GM19043 (cell line): Measurements from ENCODE around the gene EIF4E2.
"Not testable (repeated sequence)": the region's sequence is repeated elsewhere in the genome, so short reads cannot be mapped to it uniquely, and the experiment has no call there.

Experiments
- ATAC-seq: cut with Tn5 transposase; IDR thresholded peaks from one replicate; pipeline ENCODE4 v1.9.1; 2021; ENCODE audit warnings: low read depth; ENCODE audit not compliant: unreplicated experiment

The EIF4E2 gene

GRCh38 chr2:232556426-232556825 lies 5.9 kb downstream of the EIF4E2 start:
- ATAC-seq = no peak

GRCh38 chr2:232562515-232563151 lies 12.1 kb downstream of the EIF4E2 start:
- ATAC-seq = no peak

DNA sequence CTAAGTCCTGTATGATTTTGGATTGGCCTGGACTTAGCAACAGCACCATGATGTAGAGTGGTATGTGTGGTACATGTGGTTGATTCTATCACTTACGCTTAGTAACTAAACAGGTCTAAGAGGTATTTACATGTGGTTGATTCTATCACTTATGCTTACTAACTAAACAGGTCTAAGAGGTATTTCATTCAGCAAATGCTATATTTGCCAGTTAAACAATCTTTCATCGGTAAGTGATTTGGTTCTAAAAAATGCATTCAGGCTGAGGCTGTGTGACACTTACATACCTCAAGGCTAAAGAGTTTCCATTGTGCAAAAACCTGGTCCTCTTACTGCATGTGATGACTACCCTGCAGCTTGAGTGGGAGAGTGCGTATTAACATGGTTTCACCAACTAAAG lies 13.1 kb downstream of the EIF4E2 start:
- no peak for ATAC-seq

DNA sequence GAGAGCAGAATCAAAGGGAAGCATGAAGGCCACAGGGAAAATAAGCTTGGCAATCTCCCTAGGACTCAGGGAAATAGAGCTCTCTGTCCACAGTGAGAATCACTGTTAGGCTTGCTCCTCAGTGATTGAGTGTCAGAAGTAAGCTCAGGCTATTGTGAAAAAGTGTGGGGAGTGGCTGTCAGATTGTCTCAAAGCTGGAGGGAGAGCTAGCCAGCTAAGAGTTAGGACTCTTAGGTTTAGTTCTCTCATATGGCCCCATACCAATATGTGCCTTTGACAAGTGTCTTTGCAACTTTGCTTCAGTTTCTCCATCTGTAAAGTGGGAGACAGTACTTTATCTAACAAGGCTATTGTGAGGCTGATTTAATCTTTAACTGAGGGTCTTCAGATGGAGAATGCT lies 17.2 kb downstream of the EIF4E2 start:
- ATAC-seq = no peak

GRCh38 chr2:232568161-232568560 lies 17.7 kb downstream of the EIF4E2 start:
- no peak for ATAC-seq

GRCh38 chr2:232569541-232569940 lies 19.1 kb downstream of the EIF4E2 start:
- no peak for ATAC-seq

DNA sequence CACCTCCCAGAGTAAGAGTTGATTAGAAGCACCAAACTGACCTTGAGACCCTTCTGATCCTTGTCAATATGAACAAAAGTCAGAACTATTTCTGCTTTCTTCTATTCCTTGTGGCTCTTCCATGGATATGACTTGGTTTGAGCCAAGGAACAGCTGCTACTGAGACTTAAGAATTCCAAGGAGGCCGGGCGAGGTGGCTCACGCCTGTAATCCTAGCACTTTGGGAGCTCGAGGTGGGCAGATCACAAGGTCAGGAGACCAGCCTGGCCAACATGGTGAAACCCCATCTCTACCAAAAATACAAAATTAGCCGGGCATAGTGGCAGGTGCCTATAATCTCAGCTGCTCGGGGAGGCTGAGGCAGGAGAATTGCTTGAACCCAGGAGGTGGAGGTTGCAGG lies 20.0 kb downstream of the EIF4E2 start:
- not testable (repeated sequence) for ATAC-seq

GRCh38 chr2:232571026-232571474 lies 20.6 kb downstream of the EIF4E2 start:
- ATAC-seq = no peak

- no peak for ATAC-seq
These were observed 22.6 kb downstream of the EIF4E2 start for GRCh38 chr2:232573042-232573441.

DNA sequence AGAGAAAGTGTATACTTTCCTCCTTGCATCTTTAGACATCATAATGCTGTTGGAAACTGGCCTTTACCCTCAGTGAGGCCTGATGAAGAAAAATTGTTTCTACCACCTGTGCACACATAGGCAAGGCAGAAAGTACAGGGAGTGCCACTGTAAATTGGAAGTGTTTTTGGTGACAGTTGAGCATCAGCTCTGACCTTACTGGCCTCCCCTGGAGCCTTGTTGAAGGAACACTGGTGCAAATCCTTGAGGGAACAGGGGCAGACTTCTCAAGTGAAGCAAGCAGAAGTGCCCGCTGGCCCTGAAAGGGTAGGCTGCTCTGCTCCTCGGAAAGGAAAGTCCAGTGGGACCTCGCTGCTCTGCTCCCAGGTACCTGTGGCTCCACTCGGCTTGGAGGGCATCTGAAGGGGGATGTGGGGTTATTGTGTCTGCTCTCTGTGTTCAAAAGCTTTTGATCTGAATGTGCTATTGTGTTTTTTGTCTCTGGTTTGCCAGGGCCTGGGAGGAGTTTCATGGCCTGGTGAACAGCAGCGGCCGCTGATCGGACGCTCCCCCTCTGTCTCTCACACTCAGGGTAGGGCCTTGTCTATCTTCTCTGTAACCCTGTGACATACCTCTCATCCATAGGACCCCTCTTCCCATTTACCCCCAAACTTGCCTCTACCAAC lies 23.4 kb downstream of the EIF4E2 start:
- ATAC-seq = no peak

DNA sequence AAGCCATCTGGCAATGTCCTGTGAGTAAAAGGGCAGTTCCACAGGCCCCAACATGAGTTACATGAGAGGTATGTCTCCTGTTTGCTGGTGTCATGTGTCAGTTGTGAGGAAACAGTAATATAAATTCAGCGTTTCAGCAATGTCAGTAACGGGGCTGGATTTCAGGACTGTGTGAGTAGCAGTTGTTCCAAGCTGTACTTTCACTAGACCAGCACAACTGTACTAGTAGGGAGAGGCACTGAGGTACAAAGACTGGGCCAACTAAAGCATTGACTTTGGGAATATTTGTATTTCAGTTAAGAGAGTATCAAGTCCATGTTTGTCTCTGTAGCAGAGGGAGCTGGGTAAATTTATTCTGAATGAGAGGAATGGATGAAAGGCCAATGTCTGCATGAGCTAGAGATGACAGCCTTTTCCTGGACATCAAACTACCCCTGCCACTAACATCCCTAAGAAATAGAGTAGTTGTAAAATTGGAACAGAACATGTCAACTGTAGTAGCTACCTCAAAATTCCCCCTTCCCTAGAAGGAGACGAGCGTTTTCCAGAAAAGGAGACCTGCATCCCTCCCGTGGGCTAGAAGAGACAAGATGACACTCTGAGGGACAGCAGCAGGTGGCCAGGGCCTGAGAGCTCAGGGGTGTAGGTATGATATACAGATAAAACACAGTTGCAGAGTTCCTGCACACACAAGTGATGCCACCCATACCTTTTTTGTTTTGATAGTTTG lies 24.4 kb downstream of the EIF4E2 start:
- no peak for ATAC-seq

DNA sequence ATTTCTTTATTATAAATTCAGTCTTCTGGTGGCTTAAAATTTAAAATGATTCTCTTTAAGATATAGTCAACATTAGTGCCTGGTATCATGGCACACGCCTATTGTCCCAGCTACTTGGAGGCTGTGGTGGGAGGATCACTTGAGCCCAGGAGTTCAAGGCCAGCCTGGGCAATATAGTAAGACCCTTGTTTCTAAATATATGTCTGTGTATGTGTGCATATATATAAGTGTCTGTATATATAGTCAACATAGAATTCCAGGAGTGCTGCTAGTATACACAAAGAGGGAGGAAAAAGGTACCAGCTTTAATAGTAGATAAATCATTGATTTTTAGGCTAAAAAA lies 24.9 kb downstream of the EIF4E2 start:
- no peak for ATAC-seq

DNA sequence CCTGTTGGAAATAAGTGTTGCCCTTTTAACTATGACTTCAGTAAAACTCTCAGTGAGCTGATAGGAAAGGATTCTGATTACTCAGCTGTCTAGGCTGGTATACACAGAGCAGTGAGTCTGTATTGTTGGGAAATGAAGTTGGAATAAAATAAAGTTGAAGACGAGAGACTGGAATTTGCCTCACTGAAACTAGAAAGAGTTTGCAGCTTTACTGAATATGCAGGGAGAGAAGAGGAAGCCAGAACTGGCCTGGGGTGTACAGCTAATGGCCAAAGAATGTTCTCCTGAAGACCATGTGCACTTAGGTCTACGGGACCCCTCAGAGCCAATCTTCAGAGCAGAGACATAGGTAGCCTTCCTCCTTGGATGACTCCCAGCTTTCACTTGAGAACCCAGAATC lies 26.5 kb downstream of the EIF4E2 start:
- ATAC-seq = no peak

DNA sequence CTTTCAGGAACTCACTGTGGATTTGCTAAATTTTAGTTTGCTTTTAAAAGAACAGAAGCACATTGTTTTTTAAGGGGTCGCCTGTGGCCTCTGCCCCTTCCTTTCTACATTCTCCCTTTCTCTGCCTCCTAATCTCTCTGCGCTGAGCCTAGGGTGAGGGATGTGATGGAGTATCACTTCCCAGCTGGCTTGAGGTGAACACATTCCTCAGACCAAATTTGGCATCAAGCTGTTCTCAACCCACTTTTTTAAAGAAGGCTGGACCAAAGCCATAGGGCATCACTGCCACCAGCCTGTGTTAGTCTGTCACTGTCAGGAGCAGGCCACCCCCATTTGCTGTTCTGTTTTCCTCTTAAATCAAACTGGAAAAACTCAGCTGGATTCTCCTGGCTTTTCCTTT lies 27.4 kb downstream of the EIF4E2 start:
- ATAC-seq = no peak

DNA sequence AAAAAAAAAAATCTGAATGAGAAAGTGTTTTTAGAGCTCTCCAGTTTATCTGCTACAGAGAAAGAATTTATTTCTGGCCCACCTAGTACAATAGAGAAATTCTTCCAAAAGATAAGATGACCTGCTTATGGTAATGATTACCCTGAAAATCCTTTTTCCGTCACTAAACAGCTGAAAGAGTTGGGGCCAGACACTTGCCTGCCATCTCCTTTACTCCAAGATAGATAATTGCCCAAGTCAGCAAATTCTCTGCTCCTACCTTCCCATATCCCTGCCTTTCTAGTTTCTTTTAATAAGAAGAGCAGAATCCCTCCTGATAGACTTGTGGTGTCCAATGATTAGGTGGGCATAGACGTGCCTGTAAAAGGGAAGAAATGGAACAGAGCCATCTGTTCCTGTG lies 28.1 kb downstream of the EIF4E2 start:
- no peak for ATAC-seq

GRCh38 chr2:232580648-232580981 lies 30.1 kb downstream of the EIF4E2 start:
- ATAC-seq = no peak

DNA sequence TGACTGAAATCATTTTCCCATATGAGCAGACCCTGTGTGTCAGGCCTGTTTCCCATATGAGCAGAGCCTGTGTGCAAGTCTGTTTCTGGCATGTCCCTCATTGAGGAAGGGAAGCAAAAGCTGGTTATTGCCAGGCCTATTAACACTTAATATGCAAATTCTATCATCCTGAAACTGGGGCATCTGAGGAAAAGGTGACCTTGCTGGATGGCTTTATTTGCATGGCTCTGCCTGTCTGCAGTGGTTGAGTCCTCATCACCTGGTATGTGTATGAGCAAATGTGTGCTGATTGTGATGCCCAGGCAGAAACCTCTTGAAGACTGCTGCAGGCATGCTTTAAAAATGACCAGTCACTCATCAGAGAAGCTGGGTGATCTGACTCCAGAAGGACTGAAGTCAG lies 31.2 kb downstream of the EIF4E2 start:
- no peak for ATAC-seq

DNA sequence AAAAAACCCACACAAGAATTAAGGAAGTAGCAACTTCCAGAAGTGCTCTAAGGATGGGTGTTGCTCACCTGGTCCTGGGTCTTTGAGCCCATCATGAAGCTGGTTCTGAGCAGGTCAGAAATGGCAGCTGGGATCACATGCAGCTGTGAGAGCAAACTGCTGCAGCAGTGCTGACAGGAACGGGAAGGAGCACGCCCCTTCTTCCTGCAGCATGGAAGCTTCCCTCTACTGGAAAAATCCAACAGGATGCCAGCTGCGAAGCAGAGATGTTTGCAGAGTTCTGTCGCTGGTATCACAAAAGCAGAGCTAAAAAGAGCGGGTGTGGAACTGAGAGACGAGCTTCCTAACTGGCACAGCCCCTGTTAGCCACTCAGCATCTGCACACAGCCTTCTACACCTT lies 33.7 kb downstream of the EIF4E2 start:
- no peak for ATAC-seq

DNA sequence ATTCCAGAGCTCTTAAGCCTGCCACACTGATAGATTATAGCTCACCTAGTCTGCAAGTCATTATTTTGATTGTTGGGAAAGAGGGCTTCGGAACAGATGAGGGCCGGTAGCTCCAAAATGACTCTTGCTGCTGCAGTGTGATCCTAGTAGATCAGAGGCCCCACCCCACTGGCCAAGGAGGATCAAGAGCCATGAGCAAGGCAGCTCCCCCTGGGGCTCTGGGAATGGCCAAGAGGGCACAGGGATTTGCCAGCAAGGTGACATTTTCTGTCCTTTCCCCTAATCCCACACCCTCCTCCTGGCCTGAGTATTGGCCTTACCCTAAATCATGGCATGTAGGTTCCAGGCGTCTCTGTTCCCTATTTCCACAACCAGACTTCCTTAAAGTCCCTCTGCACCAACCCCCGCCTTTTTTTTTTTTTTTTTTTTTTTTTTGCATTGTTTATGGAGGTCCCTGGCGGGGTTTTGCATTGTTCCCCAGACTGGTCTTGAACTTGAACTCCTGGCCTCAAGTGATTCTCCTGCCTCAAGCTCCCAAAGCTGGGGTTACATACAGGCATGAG lies 36.5 kb downstream of the EIF4E2 start:
- ATAC-seq = no peak

GRCh38 chr2:232587512-232587911 lies 37.0 kb downstream of the EIF4E2 start:
- ATAC-seq = no peak

DNA sequence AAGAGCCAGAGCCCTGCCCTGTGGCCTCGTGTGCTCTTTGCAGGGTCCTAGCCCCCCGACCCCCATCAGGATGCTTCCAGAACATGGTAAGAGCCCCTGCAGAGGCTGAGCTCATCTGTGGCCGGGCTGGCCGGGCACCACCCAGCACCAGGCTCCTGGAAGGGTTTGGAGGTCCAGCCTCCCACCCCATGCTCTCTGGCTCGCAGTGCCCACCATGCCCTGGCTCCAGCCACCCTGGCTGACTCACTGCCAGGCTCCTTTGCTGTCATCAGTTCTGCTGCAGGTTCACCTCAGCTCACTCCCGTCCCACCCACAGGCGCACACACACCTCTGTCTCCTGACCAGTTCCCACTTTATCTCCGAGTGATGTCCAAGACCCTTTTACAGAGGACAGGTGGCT lies 37.5 kb downstream of the EIF4E2 start:
- ATAC-seq = no peak
